Fibroblast of lung (primary cell): ENCODE data around the gene SEC24C.

ENCODE experiments used
- CTCF ChIP-seq, 2 donors: IDR thresholded peaks in 1 of 2; conservative IDR thresholded peaks in 1 of 2; 1 replicate in 1 of 2; 2 replicates in 1 of 2; pipeline ENCODE4 v1.5.1; 2011 to 2012; ENCODE audit warnings: low read length in 2 of 2, control low read depth in 1 of 2, inconsistent platforms in 1 of 2, low read depth in 1 of 2, mild to moderate bottlenecking in 1 of 2
- EZH2 ChIP-seq: IDR thresholded peaks from 2 replicates; pipeline ENCODE4 v1.5.1; 2012; ENCODE audit warnings: low read length, control low read depth, mild to moderate bottlenecking; ENCODE audit errors: missing control alignments

- TF ChIP-seq CTCF (conservative IDR thresholded peaks at IDR 0.05 in 1 of 2, IDR thresholded peaks at IDR 0.05 in 1 of 2; ENCODE audit: low read depth in 1 of 2, low read length in 2 of 2), result no peak
- TF ChIP-seq EZH2, result no peak
Measured at GRCh38 chr10:73819081-73819480, 74.9 kb downstream of the SEC24C start.
